Mesenchymal stem cell (in vitro differentiated cells and primary cell): ENCODE data around the gene G6PC3.

ENCODE experiments used
- DNase-seq: peaks from one replicate; pipeline ENCODE4 v3.0.0-alpha.2; 2013
- H2AFZ ChIP-seq: one replicate; pipeline ENCODE4 v1.6.1; 2013; ENCODE audit warnings: low read depth, mild to moderate bottlenecking, control low read depth, inconsistent platforms, low read length, moderate library complexity
- H2AK5ac ChIP-seq: 2 replicates; pipeline ENCODE4 v1.6.1; 2013; ENCODE audit warnings: low read length, moderate library complexity, mild to moderate bottlenecking, inconsistent platforms; ENCODE audit not compliant: severe bottlenecking
- H2BK120ac ChIP-seq: one replicate; pipeline ENCODE4 v1.6.1; 2013; ENCODE audit warnings: low read depth, mild to moderate bottlenecking, inconsistent platforms, low read length, moderate library complexity
- H2BK12ac ChIP-seq, 2 experiments: one replicate each; pipeline ENCODE4 v1.6.1; 2013; ENCODE audit warnings: inconsistent platforms in 2 of 2, low read length in 2 of 2, mild to moderate bottlenecking in 2 of 2, moderate library complexity in 2 of 2, control low read depth in 1 of 2
- H2BK15ac ChIP-seq: one replicate; pipeline ENCODE4 v1.6.1; 2013; ENCODE audit warnings: mild to moderate bottlenecking, low read depth, inconsistent platforms; ENCODE audit not compliant: poor library complexity, severe bottlenecking
- H2BK5ac ChIP-seq: 2 replicates; pipeline ENCODE4 v1.6.1; 2013; ENCODE audit warnings: low read depth, mild to moderate bottlenecking, low read length, control low read depth, inconsistent platforms; ENCODE audit not compliant: poor library complexity, severe bottlenecking
- H3K14ac ChIP-seq, 2 experiments: one replicate each; pipeline ENCODE4 v1.6.1; 2013; ENCODE audit warnings: inconsistent platforms in 2 of 2, low read length in 2 of 2, control low read depth in 1 of 2, mild to moderate bottlenecking in 1 of 2, moderate library complexity in 1 of 2
- H3K18ac ChIP-seq, 2 experiments: one replicate each; pipeline ENCODE4 v1.6.1; 2013; ENCODE audit warnings: inconsistent platforms in 2 of 2, low read length in 2 of 2, control low read depth in 1 of 2, low read depth in 1 of 2, mild to moderate bottlenecking in 1 of 2
- H3K23ac ChIP-seq, 2 experiments: one replicate each; pipeline ENCODE4 v1.6.1; 2013; ENCODE audit warnings: inconsistent platforms in 2 of 2, low read length in 2 of 2, mild to moderate bottlenecking in 2 of 2, moderate library complexity in 2 of 2, control low read depth in 1 of 2
- H3K27ac ChIP-seq: 2 replicates; pipeline ENCODE4 v1.5.1; 2013; ENCODE audit warnings: mild to moderate bottlenecking, moderate library complexity, low read length, control low read depth, inconsistent platforms; ENCODE audit not compliant: poor library complexity, severe bottlenecking
- H3K27me3 ChIP-seq, 2 experiments: 2 replicates each; pipeline versions ENCODE4 v1.6.1 to v1.7.0; 2013; ENCODE audit warnings: low read length in 2 of 2, mild to moderate bottlenecking in 2 of 2, moderate library complexity in 2 of 2, control low read depth in 1 of 2, inconsistent platforms in 1 of 2; ENCODE audit not compliant: control insufficient read depth in 1 of 2, insufficient read depth in 1 of 2
- H3K36me3 ChIP-seq, 2 experiments: 2 replicates each; pipeline versions ENCODE4 v1.6.1 to v1.7.0; 2013; ENCODE audit warnings: low read length in 2 of 2, control low read depth in 1 of 2, inconsistent platforms in 1 of 2, low read depth in 1 of 2, mild to moderate bottlenecking in 1 of 2; ENCODE audit not compliant: insufficient read depth in 2 of 2, control insufficient read depth in 1 of 2
- H3K4ac ChIP-seq, 2 experiments: one replicate each; pipeline ENCODE4 v1.6.1; 2013; ENCODE audit warnings: inconsistent platforms in 2 of 2, low read length in 2 of 2, mild to moderate bottlenecking in 2 of 2, moderate library complexity in 2 of 2, control low read depth in 1 of 2, low read depth in 1 of 2
- H3K4me1 ChIP-seq: 2 replicates; pipeline ENCODE4 v1.6.1; 2013; ENCODE audit warnings: low read depth, low read length, control low read depth; ENCODE audit not compliant: control insufficient read depth, insufficient read depth
- H3K4me2 ChIP-seq: 2 replicates; pipeline ENCODE4 v1.6.1; 2013; ENCODE audit warnings: low read length, mild to moderate bottlenecking, inconsistent platforms; ENCODE audit not compliant: poor library complexity, severe bottlenecking
- H3K4me3 ChIP-seq, 2 experiments: 2 replicates each; pipeline versions ENCODE4 v1.5.1 to v1.7.0; 2013; ENCODE audit warnings: low read length in 2 of 2, mild to moderate bottlenecking in 2 of 2, control low read depth in 1 of 2, low read depth in 1 of 2; ENCODE audit not compliant: insufficient read depth in 1 of 2
- H3K79me1 ChIP-seq: replicated peaks from 2 replicates; pipeline ENCODE4 v1.6.1; 2013; ENCODE audit warnings: mild to moderate bottlenecking, control low read depth, low read length, inconsistent platforms; ENCODE audit not compliant: poor library complexity, severe bottlenecking
- H3K9ac ChIP-seq: 2 replicates; pipeline ENCODE4 v1.7.0; 2013; ENCODE audit warnings: mild to moderate bottlenecking, low read length, moderate library complexity
- H3K9me3 ChIP-seq: 2 replicates; pipeline ENCODE4 v1.7.0; 2013; ENCODE audit warnings: mild to moderate bottlenecking, low read length; ENCODE audit not compliant: control insufficient read depth
- H4K8ac ChIP-seq: one replicate; pipeline ENCODE4 v1.6.1; 2013; ENCODE audit warnings: inconsistent platforms, mild to moderate bottlenecking, low read length, moderate library complexity
- H4K91ac ChIP-seq: one replicate; pipeline ENCODE4 v1.6.1; 2013; ENCODE audit warnings: mild to moderate bottlenecking, low read length, inconsistent platforms
- whole genome bisulfite sequencing: methylation state at CpG from one replicate; pipeline ENCODE4 v1.1.7; 2013; ENCODE audit warnings: mixed read lengths; 5-methylcytosine and 5-hydroxymethylcytosine counted together

G6PC3 gene

DNA sequence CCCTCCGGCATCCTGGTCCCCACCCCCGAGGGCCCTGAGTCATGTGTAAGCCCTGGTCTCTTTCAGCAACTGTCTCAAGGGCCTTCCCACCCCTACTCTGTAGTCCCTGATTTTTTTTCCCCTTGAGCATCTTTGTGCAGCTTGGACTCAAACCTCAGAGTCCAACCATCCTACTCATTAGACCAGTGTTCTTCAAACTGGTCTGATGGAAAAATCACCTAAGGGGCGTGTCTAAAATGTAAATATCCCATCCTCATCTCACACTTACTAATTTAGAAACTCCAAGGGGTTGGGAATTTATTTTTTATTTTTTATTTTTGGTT lies 624 bp downstream of the G6PC3 start:
- WGBS = 3% methylated on average over 2 of the region's 3 CpGs

DNA sequence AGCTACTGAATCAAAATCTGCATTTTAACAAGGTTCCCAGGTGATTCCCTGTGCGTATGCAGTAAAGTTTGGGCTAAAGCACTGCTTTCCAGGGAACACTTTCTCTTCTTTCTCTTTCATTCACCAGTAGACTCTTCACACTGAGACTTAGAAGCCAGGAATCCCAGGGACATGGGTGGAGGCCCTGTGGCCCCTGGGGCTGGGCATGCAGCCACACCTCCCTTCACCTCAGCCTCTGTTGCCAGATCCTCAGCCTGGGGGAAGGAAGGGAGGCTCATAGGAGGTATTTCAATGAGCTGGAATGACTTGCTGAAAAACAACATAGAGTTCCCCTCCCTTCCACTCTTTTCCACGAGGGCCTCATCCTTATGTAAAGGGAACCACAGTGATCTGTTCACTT lies 1.2 kb downstream of the G6PC3 start:
- 53% methylated on average over 2 of the region's 2 CpGs for WGBS
- H3K27me3 ChIP-seq = no peaks in the 10 kb centered on the region

More for the DNA sequence above, 624 bp downstream of the G6PC3 start:
- Histone ChIP-seq H3K4me2 (peak overlapping the region; percentile 54), H3K9me3 (no peaks in the 10 kb centered on the region), H3K36me3 (peaks cover 27 to 28% of the 10 kb centered on the region in 2 experiments), H2AFZ (no peak overlapping the region), H3K4me3 (peak overlapping the region; percentile 77 to 91), H2BK12ac (peak overlapping the region; percentile 12), H3K27ac (peak overlapping the region; percentile 97), H2BK120ac (peak overlapping the region; percentile 78), H4K8ac (peak overlapping the region; percentile 96), H2BK5ac (no peak overlapping the region), H2BK15ac (peak overlapping the region; percentile 75), H3K14ac (peak overlapping the region in 1 of 2 experiments; percentile 38), H3K4me1 (peaks cover 7% of the 10 kb centered on the region), H3K23ac (no peak overlapping the region), H3K4ac (peak overlapping the region; percentile 11 to 79), H2AK5ac (peak overlapping the region; percentile 72), H3K79me1 (peaks cover 27% of the 10 kb centered on the region), H4K91ac (peak overlapping the region; percentile 85), H3K27me3 (no peaks in the 10 kb centered on the region), H3K9ac (peak overlapping the region; percentile 93), H3K18ac (peak overlapping the region; percentile 94 to 99)
- DNase-seq = peak; percentile 96

DNA sequence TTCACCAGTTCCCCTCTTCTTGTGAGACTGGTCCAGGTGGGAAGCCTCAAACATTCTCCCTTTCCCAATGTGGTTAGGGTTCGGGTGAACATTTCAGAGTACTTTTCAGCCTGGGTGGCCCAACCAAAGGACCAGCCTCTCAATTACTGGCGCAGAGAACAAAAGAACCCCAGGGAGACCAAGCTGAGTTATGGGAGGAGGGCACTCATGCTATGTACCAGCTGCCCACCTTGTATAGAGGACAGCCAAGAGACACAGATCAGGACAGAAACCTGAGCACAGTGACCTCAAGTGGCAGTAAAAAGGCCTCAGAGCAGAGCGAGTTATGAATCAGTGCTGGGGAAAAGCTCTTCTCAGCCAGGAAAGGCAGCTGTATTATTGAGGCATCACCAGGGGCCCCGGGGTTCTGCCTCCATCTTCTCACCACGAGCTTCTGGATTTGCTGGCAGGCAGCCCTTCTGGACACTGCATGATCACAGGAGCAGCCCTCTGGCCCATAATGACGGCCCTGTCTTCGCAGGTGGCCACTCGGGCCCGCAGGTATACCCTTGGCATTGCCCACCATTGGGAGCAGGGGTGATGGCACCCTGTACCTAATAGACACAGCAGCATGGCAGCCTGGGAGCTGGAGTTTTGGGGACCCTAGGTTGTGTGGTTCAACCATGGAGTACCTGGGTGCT lies 3.8 kb downstream of the G6PC3 start:
- Histone ChIP-seq H3K14ac (no peak overlapping the region), H3K27ac (no peak overlapping the region), H4K91ac (no peak overlapping the region), H4K8ac (no peak overlapping the region), H2BK5ac (no peak overlapping the region), H3K79me1 (peaks cover 27% of the 10 kb centered on the region), H2AK5ac (no peak overlapping the region), H2BK12ac (peak overlapping the region in 1 of 2 experiments; percentile 21), H2BK15ac (no peak overlapping the region), H3K27me3 (no peaks in the 10 kb centered on the region), H3K4ac (no peak overlapping the region), H3K9me3 (no peaks in the 10 kb centered on the region), H3K4me2 (no peak overlapping the region), H3K4me1 (peaks cover 6% of the 10 kb centered on the region), H3K9ac (peak overlapping the region; percentile 31), H2AFZ (no peak overlapping the region), H3K4me3 (no peak overlapping the region), H3K23ac (no peak overlapping the region), H2BK120ac (no peak overlapping the region), H3K18ac (no peak overlapping the region), H3K36me3 (peaks cover 57% of the 10 kb centered on the region in 2 experiments)
- WGBS = 96% methylated on average over 9 of the region's 9 CpGs
- DNase-seq = no peak

More for the DNA sequence above, 1.2 kb downstream of the G6PC3 start:
- Histone ChIP-seq H3K36me3 (peaks cover 33% of the 10 kb centered on the region in 2 experiments), H2AK5ac (peak overlapping the region; percentile 12), H4K91ac (no peak overlapping the region), H3K4me3 (peak overlapping the region in 1 of 2 experiments; percentile 91), H3K79me1 (peaks cover 27% of the 10 kb centered on the region), H3K27ac (peak overlapping the region; percentile 24), H3K4me1 (peaks cover 7% of the 10 kb centered on the region), H2BK120ac (no peak overlapping the region), H3K14ac (peak overlapping the region in 1 of 2 experiments; percentile 81), H3K4ac (peak overlapping the region in 1 of 2 experiments; percentile 13), H4K8ac (no peak overlapping the region), H3K4me2 (peak overlapping the region; percentile 54), H3K9me3 (no peaks in the 10 kb centered on the region), H2BK12ac (peak overlapping the region in 1 of 2 experiments; percentile 22), H2BK15ac (no peak overlapping the region), H2AFZ (no peak overlapping the region), H3K9ac (peak overlapping the region; percentile 93), H3K23ac (peak overlapping the region in 1 of 2 experiments; percentile 73), H2BK5ac (no peak overlapping the region), H3K18ac (peak overlapping the region in 1 of 2 experiments; percentile 25)
- DNase-seq = peak; percentile 36

DNA sequence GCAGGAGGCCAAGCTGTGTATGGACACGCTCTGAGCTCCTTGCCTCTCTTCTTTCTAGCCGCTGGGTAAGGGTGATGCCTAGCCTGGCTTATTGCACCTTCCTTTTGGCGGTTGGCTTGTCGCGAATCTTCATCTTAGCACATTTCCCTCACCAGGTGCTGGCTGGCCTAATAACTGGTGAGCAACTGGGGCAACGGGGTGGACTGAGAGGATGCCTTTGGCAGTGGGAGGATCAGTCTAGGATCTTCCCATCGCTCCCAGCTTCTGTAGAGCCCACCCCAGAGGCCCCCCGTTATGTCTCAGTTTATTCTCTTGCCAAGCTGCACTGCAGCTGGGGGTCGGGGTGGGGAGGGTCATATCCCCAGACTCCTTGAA lies 4.4 kb downstream of the G6PC3 start:
- Histone ChIP-seq H3K79me1 (peaks cover 27% of the 10 kb centered on the region), H3K9me3 (no peaks in the 10 kb centered on the region), H3K4me2 (no peak overlapping the region), H3K27me3 (no peaks in the 10 kb centered on the region), H2BK12ac (peak overlapping the region in 1 of 2 experiments; percentile 21), H3K4me3 (no peak overlapping the region), H4K8ac (no peak overlapping the region), H2AK5ac (no peak overlapping the region), H2BK5ac (no peak overlapping the region), H2AFZ (no peak overlapping the region), H3K23ac (no peak overlapping the region), H2BK120ac (no peak overlapping the region), H3K14ac (no peak overlapping the region), H4K91ac (no peak overlapping the region), H3K18ac (no peak overlapping the region), H3K4ac (no peak overlapping the region), H2BK15ac (no peak overlapping the region), H3K9ac (peak overlapping the region; percentile 31), H3K27ac (no peak overlapping the region), H3K4me1 (peaks cover 5% of the 10 kb centered on the region), H3K36me3 (peaks cover 60 to 61% of the 10 kb centered on the region in 2 experiments)
- no peak for DNase-seq
- over 99% methylated on average over 8 of the region's 9 CpGs for WGBS
